ENCODE measurements around the gene AHCTF1.
"Not testable (repeated sequence)": the region's sequence is repeated elsewhere in the genome, so short reads cannot be mapped to it uniquely, and the experiment has no call there.

AHCTF1 gene

DNA sequence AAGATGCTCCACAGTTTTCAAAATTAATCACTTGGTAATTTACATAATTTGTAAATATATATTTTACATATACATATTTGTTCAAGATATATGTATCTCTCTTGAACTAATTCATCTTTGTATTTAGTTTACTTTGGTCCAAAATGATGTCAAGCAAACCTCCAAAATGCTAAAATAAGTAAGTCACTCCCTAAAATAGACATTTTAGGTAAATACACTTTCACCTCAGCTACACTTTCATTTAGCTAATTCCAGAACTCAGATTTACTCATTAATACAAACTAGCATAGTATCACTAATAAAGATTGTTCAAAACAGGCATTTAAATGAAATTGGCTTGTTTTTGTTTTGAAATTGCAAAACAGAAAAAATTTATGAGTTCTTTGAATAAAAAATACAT lies 40.6 kb downstream of the AHCTF1 start:
- no peak overlapping the region for H3K4me3 ChIP-seq
- TF ChIP-seq, protein P1, sequence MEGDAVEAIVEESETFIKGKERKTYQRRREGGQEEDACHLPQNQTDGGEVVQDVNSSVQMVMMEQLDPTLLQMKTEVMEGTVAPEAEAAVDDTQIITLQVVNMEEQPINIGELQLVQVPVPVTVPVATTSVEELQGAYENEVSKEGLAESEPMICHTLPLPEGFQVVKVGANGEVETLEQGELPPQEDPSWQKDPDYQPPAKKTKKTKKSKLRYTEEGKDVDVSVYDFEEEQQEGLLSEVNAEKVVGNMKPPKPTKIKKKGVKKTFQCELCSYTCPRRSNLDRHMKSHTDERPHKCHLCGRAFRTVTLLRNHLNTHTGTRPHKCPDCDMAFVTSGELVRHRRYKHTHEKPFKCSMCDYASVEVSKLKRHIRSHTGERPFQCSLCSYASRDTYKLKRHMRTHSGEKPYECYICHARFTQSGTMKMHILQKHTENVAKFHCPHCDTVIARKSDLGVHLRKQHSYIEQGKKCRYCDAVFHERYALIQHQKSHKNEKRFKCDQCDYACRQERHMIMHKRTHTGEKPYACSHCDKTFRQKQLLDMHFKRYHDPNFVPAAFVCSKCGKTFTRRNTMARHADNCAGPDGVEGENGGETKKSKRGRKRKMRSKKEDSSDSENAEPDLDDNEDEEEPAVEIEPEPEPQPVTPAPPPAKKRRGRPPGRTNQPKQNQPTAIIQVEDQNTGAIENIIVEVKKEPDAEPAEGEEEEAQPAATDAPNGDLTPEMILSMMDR (IDR thresholded peaks at IDR 0.05), result no peak
- no peak overlapping the region for H3K27ac ChIP-seq
- no peak for DNase-seq (ENCODE audit: low spot score)

GRCh38 chr1:246888522-246888921 lies 43.2 kb downstream of the AHCTF1 start:
- H3K4me3 ChIP-seq, result no peak overlapping the region
- no peak for DNase-seq (ENCODE audit: low spot score)
- no peak overlapping the region for H3K27ac ChIP-seq
- TF ChIP-seq, protein P1 (IDR thresholded peaks at IDR 0.05), result no peak

- H3K27ac ChIP-seq; DNase-seq (ENCODE audit: low spot score); H3K4me3 ChIP-seq: not testable (repeated sequence)
Observed at GRCh38 chr1:246885389-246885788, 46.4 kb downstream of the AHCTF1 start.

- Histone ChIP-seq H3K4me3 (no peak overlapping the region), H3K27ac (no peak overlapping the region)
- DNase-seq (ENCODE audit: low spot score), result no peak
- TF ChIP-seq, protein P1 (IDR thresholded peaks at IDR 0.05), result no peak
Observed at GRCh38 chr1:246878551-246878950, 53.2 kb downstream of the AHCTF1 start.

DNA sequence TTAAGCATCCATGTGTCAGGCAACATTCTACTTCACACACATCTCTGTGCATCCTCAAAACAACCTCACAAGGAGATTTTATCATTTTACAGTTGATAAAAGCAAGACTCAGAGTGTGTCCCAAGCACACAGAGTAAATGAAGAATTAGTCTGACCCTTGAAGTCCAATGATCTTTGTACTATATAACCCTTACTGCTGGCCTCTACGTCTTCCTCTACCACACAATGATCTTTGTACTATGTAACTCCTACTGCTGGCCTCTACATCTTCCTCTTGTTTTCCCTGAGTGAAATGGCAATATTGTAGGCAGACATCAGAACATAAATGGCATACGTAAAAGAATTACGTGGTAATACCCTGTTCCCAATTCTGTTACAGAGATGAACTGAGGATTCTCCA lies 55.3 kb downstream of the AHCTF1 start:
- TF ChIP-seq, protein P1 (IDR thresholded peaks at IDR 0.05), result no peak
- no peak overlapping the region for H3K27ac ChIP-seq
- DNase-seq (ENCODE audit: low spot score), result no peak
- H3K4me3 ChIP-seq, result no peak overlapping the region

GRCh38 chr1:246875041-246876026 lies 56.4 kb downstream of the AHCTF1 start:
- H3K27ac ChIP-seq, result no peak overlapping the region
- H3K4me3 ChIP-seq, result no peak overlapping the region
- TF ChIP-seq, protein P1 (IDR thresholded peaks at IDR 0.05), result no peak
- no peak for DNase-seq (ENCODE audit: low spot score)

DNA sequence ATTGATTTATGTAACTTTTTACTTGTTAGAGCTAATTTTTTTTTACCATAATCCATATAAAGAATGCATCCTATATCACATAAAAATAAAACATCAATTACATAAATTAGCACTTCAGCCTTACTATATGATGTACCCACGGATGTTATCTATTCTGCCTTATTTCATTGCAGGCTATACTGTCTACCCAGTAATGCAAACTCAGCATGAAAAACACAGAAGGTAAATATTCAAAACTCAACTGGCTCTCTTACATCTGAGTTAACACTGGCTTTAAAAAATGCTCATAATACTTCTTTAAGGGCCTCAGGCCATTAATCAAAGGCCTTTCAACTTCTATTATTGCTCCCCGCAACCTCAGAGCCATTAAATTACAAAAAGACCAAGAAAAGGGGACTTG lies 65.8 kb downstream of the AHCTF1 start:
- TF ChIP-seq, protein P1 (IDR thresholded peaks at IDR 0.05), result no peak
- no peak overlapping the region for H3K4me3 ChIP-seq
- DNase-seq (ENCODE audit: low spot score), result no peak
- H3K27ac ChIP-seq, result no peak overlapping the region

DNA sequence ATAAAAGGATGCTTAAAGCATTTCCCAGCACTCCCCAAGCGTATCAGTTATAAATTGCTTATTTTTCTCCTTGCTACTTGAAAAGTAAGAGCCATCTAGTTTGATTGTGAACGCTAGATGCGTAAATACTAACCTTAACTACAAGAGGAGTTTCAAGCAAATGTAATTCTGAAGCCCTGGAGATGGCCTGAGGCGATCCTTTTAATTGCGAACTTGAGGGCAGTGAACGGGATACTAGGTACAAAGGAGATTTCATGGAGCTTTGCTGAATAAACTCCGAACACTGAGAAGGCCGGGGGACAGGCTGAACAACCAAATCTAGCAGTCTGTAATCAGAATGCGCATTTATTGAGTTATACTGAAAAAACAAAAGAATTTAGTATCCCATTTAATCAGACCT lies 68.0 kb downstream of the AHCTF1 start:
- H3K4me3 ChIP-seq; DNase-seq (ENCODE audit: low spot score); H3K27ac ChIP-seq: not testable (repeated sequence)
